Measurements from ENCODE around the gene DUS4L.

GRCh38 chr7:107551936-107552335 lies 11.8 kb upstream of the DUS4L start:
- no peak for TF ChIP-seq CTCF (IDR thresholded peaks at IDR 0.05)
- no peak for TF ChIP-seq POLR2A (IDR thresholded peaks at IDR 0.05)

Measured in Peyer's patch (tissue), 4 donors.